ENCODE results near the gene MYOT. TPM values are rescaled to one million over a fixed set of nuclear protein-coding genes. Genes with fewer than 3 reads are reported as not detected.

MYOT gene
- total RNA-seq (2021) (not detected in 3 replicates), Bru-seq, nascent RNA (not detected)
- long read RNA-seq, experiment 1: 0 reads
- long read RNA-seq, experiment 2: 0 reads
- long read RNA-seq, experiment 3: 0 reads

GRCh38 chr5:137867664-137868063, at the start of gene MYOT:
TSS of gene MYOT (plus strand) at chr5:137867860. CDS start at chr5:137870652, 2,792 bp downstream.
- Mint-ChIP-seq H3K36me3 (no peaks in the 10 kb centered on the region), H3K9me3 (no peaks in the 10 kb centered on the region), H3K4me3 (no peak within 1 kb of the TSS), H3K27ac (no peak within 1 kb of the TSS), H3K27me3 (ENCODE audit: low read depth) (no peaks in the 10 kb centered on the region), H3K4me1 (no peaks in the 10 kb centered on the region)
- DNase-seq (ENCODE audit: low spot score) (no peak), ATAC-seq (no peak)
- ChIA-PET CTCF (interaction anchor here (2.4 kb wide), 1 partner anchor 89 kb away, joined by 7 read pairs; no protein-coding TSS in a partner anchor), POLR2A (no interaction called here)
- TF ChIP-seq IRF1 (CRISPR knock-in tag; IDR thresholded peaks at IDR 0.05): no peak
- no peak for TF ChIP-seq NR1H2 (CRISPR knock-in tag; IDR thresholded peaks at IDR 0.05)
- TF ChIP-seq RORB (CRISPR knock-in tag; IDR thresholded peaks at IDR 0.05): no peak
- no peak for TF ChIP-seq OVOL2 (CRISPR knock-in tag; IDR thresholded peaks at IDR 0.05; ENCODE audit: borderline replicate concordance)
- no peak for TF ChIP-seq ZBTB21 (CRISPR knock-in tag; IDR thresholded peaks at IDR 0.05; ENCODE audit: borderline replicate concordance)
- no peak for TF ChIP-seq CREB1 (CRISPR knock-in tag; IDR thresholded peaks at IDR 0.05)
- no peak for TF ChIP-seq ETV6 (CRISPR knock-in tag; IDR thresholded peaks at IDR 0.05)
- TF ChIP-seq TEAD4 (CRISPR knock-in tag; IDR thresholded peaks at IDR 0.05): no peak
- TF ChIP-seq KAT7 (CRISPR knock-in tag; IDR thresholded peaks at IDR 0.05; ENCODE audit: borderline replicate concordance): no peak
- TF ChIP-seq CTCF (IDR thresholded peaks at IDR 0.05): no peak
- TF ChIP-seq SOX15 (CRISPR knock-in tag; IDR thresholded peaks at IDR 0.05): no peak
- no peak for TF ChIP-seq CDX4 (CRISPR knock-in tag; IDR thresholded peaks at IDR 0.05; ENCODE audit: borderline replicate concordance)
- no peak for TF ChIP-seq ZNF219 (CRISPR knock-in tag; IDR thresholded peaks at IDR 0.05; ENCODE audit: borderline replicate concordance)

- ChIA-PET POLR2A (no interaction called here), CTCF (interaction anchor here (0.6 to 2.1 kb wide), 3 partner anchors 41 to 190 kb away, joined by 5 to 17 read pairs (median 10); no protein-coding TSS in a partner anchor)
- Mint-ChIP-seq H3K4me3 (no peak overlapping the region), H3K27ac (no peak overlapping the region), H3K4me1 (peaks cover 7% of the 10 kb centered on the region), H3K27me3 (ENCODE audit: low read depth) (no peaks in the 10 kb centered on the region), H3K9me3 (no peaks in the 10 kb centered on the region), H3K36me3 (no peaks in the 10 kb centered on the region)
- ATAC-seq (no peak), DNase-seq (ENCODE audit: low spot score) (no peak)
- no peak for TF ChIP-seq ZBTB21 (CRISPR knock-in tag; IDR thresholded peaks at IDR 0.05; ENCODE audit: borderline replicate concordance)
Observed at GRCh38 chr5:137819766-137820165, 47.9 kb upstream of the MYOT start.

GRCh38 chr5:137822158-137822764, 45.4 kb upstream of the MYOT start:
- POLR2A ChIA-PET: no interaction called here
- H3K36me3 Mint-ChIP-seq: no peaks in the 10 kb centered on the region
- no peak overlapping the region for H3K4me3 Mint-ChIP-seq
- ATAC-seq (peak; percentile 92), DNase-seq (ENCODE audit: low spot score) (peak; percentile 63)
- TF ChIP-seq TCF7 (CRISPR knock-in tag; IDR thresholded peaks at IDR 0.05; ENCODE audit: low read depth) (no peak), ZNF219 (CRISPR knock-in tag; IDR thresholded peaks at IDR 0.05; ENCODE audit: borderline replicate concordance) (no peak), PRRX2 (CRISPR knock-in tag; IDR thresholded peaks at IDR 0.05) (no peak), TP53 (CRISPR knock-in tag; IDR thresholded peaks at IDR 0.05) (no peak), TEAD4 (CRISPR knock-in tag; IDR thresholded peaks at IDR 0.05) (no peak), CREB1 (CRISPR knock-in tag; IDR thresholded peaks at IDR 0.05) (no peak), RORB (CRISPR knock-in tag; IDR thresholded peaks at IDR 0.05) (no peak), CREM (CRISPR knock-in tag; IDR thresholded peaks at IDR 0.05) (no peak), ETV6 (CRISPR knock-in tag; IDR thresholded peaks at IDR 0.05) (no peak), GRHL2 (CRISPR knock-in tag; IDR thresholded peaks at IDR 0.05; ENCODE audit: insufficient replicate concordance, severe bottlenecking) (no peak), SMAD3 (CRISPR knock-in tag; IDR thresholded peaks at IDR 0.05; ENCODE audit: borderline replicate concordance) (no peak), ZNF425 (CRISPR knock-in tag; conservative IDR thresholded peaks at IDR 0.05) (no peak), E2F1 (CRISPR knock-in tag; IDR thresholded peaks at IDR 0.05) (no peak), PREB (CRISPR knock-in tag; IDR thresholded peaks at IDR 0.05; ENCODE audit: borderline replicate concordance) (no peak)
- H3K9me3 Mint-ChIP-seq: peaks cover 6% of the 10 kb centered on the region
- H3K27me3 Mint-ChIP-seq (ENCODE audit: low read depth): no peaks in the 10 kb centered on the region
- no peak overlapping the region for H3K27ac Mint-ChIP-seq
- H3K4me1 Mint-ChIP-seq: peaks cover 19% of the 10 kb centered on the region
- CTCF ChIA-PET: interaction anchor here (0.6 to 5.7 kb wide), 22 partner anchors 11 to 217 kb away, joined by 3 to 97 read pairs (median 4); partner anchors contain the start of genes KLHL3 and PKD2L2
